OCI-LY7 (cell line): ENCODE measurements around the gene ASB2.

Experiments used
- EZH2phosphoT487 ChIP-seq: fragments of 200-600 bp; sonication (generic); IDR thresholded peaks from 2 replicates; pipeline ENCODE4 v1.6.1; 2018; ENCODE audit warnings: low read depth, borderline replicate concordance, mild to moderate bottlenecking, mixed run types, antibody characterized with exemption, low read length, moderate library complexity, mixed read lengths
- TF ChIP-seq, protein P1 (sequence below): fragments of 200-600 bp; sonication (generic); conservative IDR thresholded peaks from 2 replicates; pipeline ENCODE4 v1.5.1; 2014; ENCODE audit warnings: mild to moderate bottlenecking, antibody characterized with exemption, low read length, moderate library complexity, mixed read lengths

DNA sequence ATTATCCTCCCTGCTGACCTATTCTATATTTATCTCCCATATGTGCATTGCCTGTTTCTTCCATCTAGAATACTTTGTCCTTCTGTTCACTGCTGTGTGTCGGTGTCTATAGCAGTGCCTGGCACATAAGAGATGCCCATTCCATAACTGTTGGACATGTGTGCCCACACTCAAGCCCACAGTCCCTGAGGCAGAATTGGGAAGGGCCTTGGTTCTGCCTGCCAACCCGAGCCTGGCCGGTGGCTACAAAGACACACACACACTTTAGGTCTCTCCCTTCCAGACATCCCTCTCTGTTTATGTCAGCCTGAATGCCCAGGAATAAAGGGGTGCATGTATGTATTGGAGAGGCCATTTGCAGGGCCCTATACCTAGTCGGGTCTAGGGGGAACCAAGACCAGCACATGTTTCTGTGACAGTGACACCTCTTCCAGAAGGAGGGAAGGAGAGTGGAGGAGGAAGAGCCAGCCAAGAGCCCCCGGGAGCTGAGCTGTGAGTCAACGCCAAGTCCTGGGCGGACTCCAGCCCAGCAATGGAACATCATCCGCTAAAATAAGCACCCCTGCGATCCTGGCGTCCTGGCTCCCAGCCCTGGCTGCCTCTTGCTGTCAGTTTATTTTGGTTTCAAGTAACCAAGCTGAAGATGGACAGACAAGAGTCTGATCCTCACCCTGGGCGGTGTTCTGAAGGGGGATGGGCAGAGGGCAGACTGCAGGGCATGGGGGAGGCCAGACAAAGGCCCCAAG, 4.3 kb upstream of the ASB2 start:
- TF ChIP-seq, protein P1, sequence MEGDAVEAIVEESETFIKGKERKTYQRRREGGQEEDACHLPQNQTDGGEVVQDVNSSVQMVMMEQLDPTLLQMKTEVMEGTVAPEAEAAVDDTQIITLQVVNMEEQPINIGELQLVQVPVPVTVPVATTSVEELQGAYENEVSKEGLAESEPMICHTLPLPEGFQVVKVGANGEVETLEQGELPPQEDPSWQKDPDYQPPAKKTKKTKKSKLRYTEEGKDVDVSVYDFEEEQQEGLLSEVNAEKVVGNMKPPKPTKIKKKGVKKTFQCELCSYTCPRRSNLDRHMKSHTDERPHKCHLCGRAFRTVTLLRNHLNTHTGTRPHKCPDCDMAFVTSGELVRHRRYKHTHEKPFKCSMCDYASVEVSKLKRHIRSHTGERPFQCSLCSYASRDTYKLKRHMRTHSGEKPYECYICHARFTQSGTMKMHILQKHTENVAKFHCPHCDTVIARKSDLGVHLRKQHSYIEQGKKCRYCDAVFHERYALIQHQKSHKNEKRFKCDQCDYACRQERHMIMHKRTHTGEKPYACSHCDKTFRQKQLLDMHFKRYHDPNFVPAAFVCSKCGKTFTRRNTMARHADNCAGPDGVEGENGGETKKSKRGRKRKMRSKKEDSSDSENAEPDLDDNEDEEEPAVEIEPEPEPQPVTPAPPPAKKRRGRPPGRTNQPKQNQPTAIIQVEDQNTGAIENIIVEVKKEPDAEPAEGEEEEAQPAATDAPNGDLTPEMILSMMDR: no peak
- TF ChIP-seq EZH2phosphoT487: no peak
